Thoracic aorta (tissue), 2 donors: ENCODE measurements around the gene MRPS5. TPM values are rescaled to one million over a fixed set of nuclear protein-coding genes. Genes with fewer than 3 reads are reported as not detected.

Experiments
- ATAC-seq: fragments of 150-250 bp; one replicate; pipeline ENCODE4 v1.8.0; 2017; ENCODE audit warnings: low read depth; ENCODE audit not compliant: insufficient number of reproducible peaks, low FRiP score
- DNase-seq: peaks from one replicate; pipeline ENCODE4 v3.0.0-alpha.2; 2020; ENCODE audit warnings: low spot score
- H3K27ac ChIP-seq, 2 donors: fragments of 200-600 bp; sonication (generic); 1 replicate in 1 of 2; 2 replicates in 1 of 2; pipeline ENCODE4 v1.5.1; 2016; ENCODE audit warnings: mild to moderate bottlenecking in 2 of 2, moderate library complexity in 2 of 2
- H3K27me3 ChIP-seq: fragments of 200-600 bp; sonication (generic); replicated peaks from 2 replicates; pipeline ENCODE4 v1.6.0; 2016; ENCODE audit warnings: mild to moderate bottlenecking; ENCODE audit not compliant: insufficient read depth
- H3K36me3 ChIP-seq: fragments of 200-600 bp; sonication (generic); one replicate; pipeline ENCODE4 v1.5.1; 2016
- H3K4me1 ChIP-seq, 2 donors: fragments of 200-600 bp; sonication (generic); 1 replicate in 1 of 2; 2 replicates in 1 of 2; pipeline versions ENCODE4 v1.5.1 to v1.6.0; 2016; ENCODE audit warnings: low read depth in 2 of 2, mild to moderate bottlenecking in 1 of 2; ENCODE audit not compliant: control insufficient read depth in 1 of 2
- H3K4me3 ChIP-seq: fragments of 200-600 bp; sonication (generic); 2 replicates; pipeline ENCODE4 v1.5.1; 2016; ENCODE audit warnings: mild to moderate bottlenecking
- H3K9me3 ChIP-seq: fragments of 200-600 bp; sonication (generic); 2 replicates; pipeline ENCODE4 v1.5.1; 2016
- CTCF ChIP-seq: fragments of 200-600 bp; sonication (generic); IDR thresholded peaks from one replicate; pipeline ENCODE4 v1.5.1; 2019; ENCODE audit warnings: antibody characterized with exemption
- total RNA-seq, 2 donors: library from RNA; depleted of rRNA; stranded (reverse); fragments of >200 nt; gene quantifications; one replicate each; pipeline versions ENCODE4 v1.1.0 to v1.2.3, GENCODE V29; 2016

The MRPS5 gene
- total RNA-seq, 2 donors from 2014 or later, result 35.3 to 44.8 TPM

GRCh38 chr2:95138702-95139101 lies 17.1 kb upstream of the MRPS5 start:
- TF ChIP-seq CTCF, result no peak
- no peak overlapping the region for H3K4me3 ChIP-seq
- H3K4me1 ChIP-seq, result no peaks in the 10 kb centered on the region
- peaks cover 39% of the 10 kb centered on the region for H3K9me3 ChIP-seq
- no peak overlapping the region for H3K27ac ChIP-seq
- no peaks in the 10 kb centered on the region for H3K27me3 ChIP-seq
- no peak for ATAC-seq
- H3K36me3 ChIP-seq, result peaks cover 3% of the 10 kb centered on the region
- DNase-seq, result no peak

GRCh38 chr2:95122197-95122551 lies 566 bp upstream of the MRPS5 start:
- no peaks in the 10 kb centered on the region for H3K27me3 ChIP-seq
- TF ChIP-seq CTCF, result no peak
- ATAC-seq (no peak), DNase-seq (no peak)
- H3K27ac ChIP-seq, result peak overlapping the region in 1 of 2 donors; percentile 84
- H3K9me3 ChIP-seq, result no peaks in the 10 kb centered on the region
- peak overlapping the region; percentile 83 for H3K4me3 ChIP-seq
- H3K36me3 ChIP-seq, result no peaks in the 10 kb centered on the region
- peaks cover 3 to 28% of the 10 kb centered on the region in 2 donors for H3K4me1 ChIP-seq

GRCh38 chr2:95121093-95121406 lies 558 bp downstream of the MRPS5 start:
- peak overlapping the region; percentile 84 to 89 for H3K27ac ChIP-seq
- H3K36me3 ChIP-seq, result no peaks in the 10 kb centered on the region
- no peak for TF ChIP-seq CTCF
- ATAC-seq, result no peak
- peak overlapping the region; percentile 83 for H3K4me3 ChIP-seq
- no peaks in the 10 kb centered on the region for H3K27me3 ChIP-seq
- no peaks in the 10 kb centered on the region for H3K9me3 ChIP-seq
- H3K4me1 ChIP-seq, result peaks cover 3 to 28% of the 10 kb centered on the region in 2 donors
- DNase-seq, result no peak

- Histone ChIP-seq H3K27ac (no peak overlapping the region), H3K9me3 (no peaks in the 10 kb centered on the region), H3K4me3 (no peak overlapping the region), H3K4me1 (peaks cover 0 to 25% of the 10 kb centered on the region in 2 donors), H3K27me3 (no peaks in the 10 kb centered on the region), H3K36me3 (peaks cover 12% of the 10 kb centered on the region)
- DNase-seq, result no peak
- ATAC-seq, result peak; percentile 36
- peak; percentile 47 for TF ChIP-seq CTCF
Observed at GRCh38 chr2:95115418-95115817, 6.2 kb downstream of the MRPS5 start.

- no peak for ATAC-seq
- no peaks in the 10 kb centered on the region for H3K27me3 ChIP-seq
- no peak overlapping the region for H3K4me3 ChIP-seq
- no peak overlapping the region for H3K27ac ChIP-seq
- no peak for TF ChIP-seq CTCF
- H3K36me3 ChIP-seq, result peaks cover 23% of the 10 kb centered on the region
- DNase-seq, result no peak
- peaks cover 0 to 8% of the 10 kb centered on the region in 2 donors for H3K4me1 ChIP-seq
- no peaks in the 10 kb centered on the region for H3K9me3 ChIP-seq
Observed at GRCh38 chr2:95113464-95113863, 8.1 kb downstream of the MRPS5 start.
